WERI-Rb-1 (cell line): ENCODE data around the gene SOX11.

Experiments
- DNase-seq: peaks from one replicate; pipeline ENCODE4 v3.0.0-alpha.2; 2020
- H3K27ac ChIP-seq: fragments of 250-450 bp; sonication (Bioruptor Pico); 2 replicates; pipeline ENCODE4 v1.5.1; 2020; ENCODE audit warnings: mild to moderate bottlenecking, moderate library complexity
- H3K27me3 ChIP-seq: fragments of 250-450 bp; sonication (Bioruptor Pico); 2 replicates; pipeline ENCODE4 v1.5.1; 2021; ENCODE audit warnings: mild to moderate bottlenecking, low read depth, moderate library complexity; ENCODE audit not compliant: insufficient read depth, severe bottlenecking
- H3K36me3 ChIP-seq: fragments of 250-450 bp; sonication (Bioruptor Pico); 2 replicates; pipeline ENCODE4 v1.5.1; 2020; ENCODE audit warnings: mild to moderate bottlenecking, moderate library complexity
- H3K4me3 ChIP-seq: 2 replicates; pipeline ENCODE4 v1.5.1; 2011; ENCODE audit warnings: low read depth, mild to moderate bottlenecking, control low read depth, low read length
- H3K9me3 ChIP-seq: fragments of 250-450 bp; sonication (Bioruptor Pico); 2 replicates; pipeline ENCODE4 v1.5.1; 2021; ENCODE audit warnings: mild to moderate bottlenecking, moderate library complexity; ENCODE audit not compliant: severe bottlenecking
- CTCF ChIP-seq: IDR thresholded peaks from 2 replicates; pipeline ENCODE4 v1.5.1; 2011; ENCODE audit warnings: low read depth, mild to moderate bottlenecking, control low read depth, inconsistent platforms, low read length

Gene SOX11

GRCh38 chr2:5729416-5729815, 37.2 kb downstream of the SOX11 start:
- Histone ChIP-seq H3K4me3 (no peak overlapping the region), H3K36me3 (no peaks in the 10 kb centered on the region), H3K27ac (no peak overlapping the region), H3K27me3 (no peaks in the 10 kb centered on the region), H3K9me3 (peaks cover 3% of the 10 kb centered on the region)
- no peak for TF ChIP-seq CTCF
- no peak for DNase-seq

DNA sequence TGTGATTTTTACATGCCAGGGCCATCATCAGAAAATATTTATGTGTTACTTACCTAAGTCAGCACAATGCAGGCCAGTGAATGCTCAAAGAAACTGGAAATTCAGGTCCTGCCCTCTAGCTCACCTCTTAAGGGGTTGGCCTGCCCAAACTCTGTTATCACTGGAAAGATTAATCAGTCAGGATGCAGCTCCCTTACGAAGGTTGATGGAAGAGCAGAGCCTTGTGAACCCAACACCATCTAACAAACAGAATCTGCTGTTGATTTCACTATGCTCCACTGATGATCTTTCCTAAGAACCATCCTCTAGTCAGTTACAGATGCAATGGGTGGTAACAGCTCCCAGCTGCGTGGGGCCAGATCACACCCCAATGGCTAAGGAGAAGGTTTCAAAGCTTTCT, 38.2 kb downstream of the SOX11 start:
- no peak for TF ChIP-seq CTCF
- no peak for DNase-seq
- Histone ChIP-seq H3K36me3 (no peaks in the 10 kb centered on the region), H3K4me3 (no peak overlapping the region), H3K27ac (no peak overlapping the region), H3K9me3 (peaks cover 3% of the 10 kb centered on the region), H3K27me3 (no peaks in the 10 kb centered on the region)

DNA sequence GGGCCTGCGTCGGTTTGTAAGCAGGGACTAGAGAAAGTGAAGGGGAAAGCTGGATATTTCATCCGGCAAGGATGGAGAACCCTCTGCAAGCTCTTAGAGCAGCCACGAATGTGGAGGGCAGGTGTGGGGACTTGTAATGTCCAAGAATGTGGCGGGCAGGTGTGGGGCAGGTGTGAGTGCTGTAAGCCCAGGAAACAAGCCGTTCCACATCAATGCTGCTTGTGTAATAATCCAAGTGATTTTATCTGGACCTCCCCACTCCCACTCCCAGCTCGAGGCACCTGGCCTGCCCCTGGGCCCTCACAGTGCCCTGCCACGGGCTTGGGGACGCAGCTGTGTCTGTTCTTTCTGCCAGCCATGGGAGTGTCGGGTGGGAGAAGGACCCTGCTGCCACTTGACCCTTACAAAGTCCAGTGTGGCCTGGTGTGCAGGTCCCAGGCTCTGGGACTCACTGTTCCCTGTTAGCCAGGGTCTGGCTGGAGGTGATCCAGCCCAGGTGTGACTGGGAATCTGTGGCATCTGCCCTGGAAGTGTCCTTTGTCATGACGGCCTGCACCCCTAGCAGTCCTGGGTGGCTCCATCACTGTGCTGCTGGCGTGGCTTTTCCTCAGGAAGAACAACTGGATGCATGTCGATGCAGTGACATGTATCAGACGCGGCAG, 42.8 kb downstream of the SOX11 start:
- TF ChIP-seq CTCF = no peak
- Histone ChIP-seq H3K36me3 (no peaks in the 10 kb centered on the region), H3K9me3 (peaks cover 3% of the 10 kb centered on the region), H3K4me3 (no peak overlapping the region), H3K27ac (no peak overlapping the region), H3K27me3 (no peaks in the 10 kb centered on the region)
- DNase-seq = no peak

DNA sequence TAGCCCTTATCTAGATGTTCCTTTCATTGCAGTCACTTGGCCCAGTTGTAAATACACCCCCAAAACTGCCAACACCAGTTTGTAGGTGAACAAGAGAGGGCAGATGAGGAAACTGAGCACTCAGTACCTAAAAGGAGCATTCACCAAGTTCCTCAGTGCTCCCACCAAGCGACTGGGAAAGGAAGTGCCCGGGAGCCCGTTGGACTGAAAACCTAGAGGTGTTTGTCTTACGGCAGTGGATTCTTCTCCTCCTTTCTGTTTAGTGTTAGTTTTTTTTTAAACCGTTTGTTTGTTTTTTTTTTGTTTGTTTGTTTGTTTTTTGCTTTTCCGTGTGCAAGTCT, 43.3 kb downstream of the SOX11 start:
- DNase-seq = no peak
- H3K9me3 ChIP-seq = peaks cover 3% of the 10 kb centered on the region
- H3K27me3 ChIP-seq = no peaks in the 10 kb centered on the region
- no peak for TF ChIP-seq CTCF
- H3K36me3 ChIP-seq = no peaks in the 10 kb centered on the region
- no peak overlapping the region for H3K4me3 ChIP-seq
- no peak overlapping the region for H3K27ac ChIP-seq

GRCh38 chr2:5736050-5736449, 43.9 kb downstream of the SOX11 start:
- no peak overlapping the region for H3K27ac ChIP-seq
- H3K9me3 ChIP-seq = peaks cover 3% of the 10 kb centered on the region
- DNase-seq = no peak
- no peaks in the 10 kb centered on the region for H3K27me3 ChIP-seq
- no peaks in the 10 kb centered on the region for H3K36me3 ChIP-seq
- TF ChIP-seq CTCF = no peak
- no peak overlapping the region for H3K4me3 ChIP-seq

GRCh38 chr2:5736886-5737285, 44.7 kb downstream of the SOX11 start:
- H3K36me3 ChIP-seq = no peaks in the 10 kb centered on the region
- no peak for TF ChIP-seq CTCF
- DNase-seq = no peak

More at GRCh38 chr2:5736886-5737285, 44.7 kb downstream of the SOX11 start:
- no peaks in the 10 kb centered on the region for H3K27me3 ChIP-seq
- no peak overlapping the region for H3K4me3 ChIP-seq
- peaks cover 3% of the 10 kb centered on the region for H3K9me3 ChIP-seq
- no peak overlapping the region for H3K27ac ChIP-seq
